NOMO-1 treated with DMSO at 0.1 percent for 48 hours (cell line): ENCODE data around the gene BIK.
"Not testable (repeated sequence)": the region's sequence is repeated elsewhere in the genome, so short reads cannot be mapped to it uniquely, and the experiment has no call there.

Experiments
- DNase-seq: peaks from one replicate; lab custom pipeline; 2025; ENCODE audit not compliant: unreplicated experiment; lab: John Stamatoyannopoulos, UW

BIK gene

DNA sequence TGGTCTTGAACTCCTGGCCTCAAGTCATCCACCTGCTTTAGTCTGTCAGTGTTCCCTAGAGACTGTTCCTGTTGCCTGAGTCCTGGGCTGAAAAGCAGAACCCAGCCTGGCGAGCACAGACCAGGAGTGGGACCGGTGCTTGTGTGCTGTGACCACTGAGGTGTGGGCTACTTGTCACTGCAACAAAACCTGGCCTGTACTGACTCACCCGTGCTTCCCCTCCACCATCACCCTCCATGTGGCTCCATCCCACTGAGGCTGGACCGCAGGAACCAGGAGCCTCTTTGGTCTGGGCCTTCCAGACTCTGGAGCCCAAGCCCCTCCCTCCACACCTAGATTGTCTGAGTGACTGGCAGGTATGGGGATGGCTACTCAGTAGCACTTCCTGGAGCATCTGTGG, 24.0 kb downstream of the BIK start:
- DNase-seq: no peak

DNA sequence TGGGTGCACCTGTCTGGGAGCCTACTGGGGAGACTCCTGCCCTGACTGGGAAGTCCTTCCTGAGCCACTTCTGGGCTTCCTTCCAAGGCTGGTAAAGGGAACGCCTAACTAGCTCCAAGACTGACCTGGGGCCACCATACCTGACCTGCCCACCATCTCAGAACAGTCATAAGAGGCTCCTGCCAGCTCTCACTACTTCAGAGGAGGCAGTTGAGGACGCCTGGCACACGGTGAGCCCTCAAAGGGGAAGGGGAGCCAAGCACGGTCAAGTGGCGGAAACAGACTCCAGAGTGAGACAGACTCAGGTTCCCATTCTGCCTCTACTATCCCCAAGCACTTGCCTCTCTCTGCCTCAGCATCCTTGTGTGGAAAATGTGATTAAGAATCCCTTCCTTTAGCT, 25.0 kb downstream of the BIK start:
- no peak for DNase-seq

DNA sequence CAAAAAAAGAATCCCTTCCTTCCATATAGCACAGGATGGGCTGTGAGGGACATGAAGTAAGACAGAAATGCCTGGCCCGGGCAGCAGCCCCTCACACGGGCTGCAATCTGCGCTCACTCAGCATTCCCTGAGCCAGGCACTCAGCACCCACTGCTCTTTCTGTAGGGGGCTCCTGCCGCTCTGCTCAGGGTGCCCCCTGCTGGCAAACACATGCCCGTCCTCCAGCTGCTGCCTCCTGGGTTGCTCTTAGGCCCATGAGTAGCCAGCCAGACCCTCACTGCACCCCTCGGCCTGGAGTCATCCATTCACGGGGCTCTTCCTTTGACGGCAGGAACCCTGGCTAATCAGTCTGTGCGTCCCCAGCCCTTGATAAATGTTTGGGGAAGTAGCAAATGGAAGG, 25.7 kb downstream of the BIK start:
- DNase-seq: peak; percentile 38

DNA sequence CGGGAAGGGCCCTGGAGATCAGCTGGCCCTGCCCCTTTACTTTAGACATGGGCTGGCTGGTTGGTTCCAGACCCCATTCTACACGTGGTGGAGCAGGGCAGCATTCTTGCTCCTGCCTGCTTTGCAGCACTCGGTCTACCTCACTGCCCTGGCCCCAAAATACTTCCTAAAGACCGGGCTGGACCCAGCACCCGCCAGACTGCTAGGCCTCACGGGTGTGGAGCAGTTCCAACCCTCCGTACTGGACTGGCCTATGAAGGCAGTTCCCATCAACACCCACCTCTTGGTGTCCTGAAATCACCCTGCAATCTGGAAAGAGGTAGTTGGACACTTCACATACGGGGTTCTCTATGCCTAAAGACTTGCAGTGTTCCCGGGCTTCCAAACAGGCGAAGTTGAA, 26.3 kb downstream of the BIK start:
- no peak for DNase-seq

DNA sequence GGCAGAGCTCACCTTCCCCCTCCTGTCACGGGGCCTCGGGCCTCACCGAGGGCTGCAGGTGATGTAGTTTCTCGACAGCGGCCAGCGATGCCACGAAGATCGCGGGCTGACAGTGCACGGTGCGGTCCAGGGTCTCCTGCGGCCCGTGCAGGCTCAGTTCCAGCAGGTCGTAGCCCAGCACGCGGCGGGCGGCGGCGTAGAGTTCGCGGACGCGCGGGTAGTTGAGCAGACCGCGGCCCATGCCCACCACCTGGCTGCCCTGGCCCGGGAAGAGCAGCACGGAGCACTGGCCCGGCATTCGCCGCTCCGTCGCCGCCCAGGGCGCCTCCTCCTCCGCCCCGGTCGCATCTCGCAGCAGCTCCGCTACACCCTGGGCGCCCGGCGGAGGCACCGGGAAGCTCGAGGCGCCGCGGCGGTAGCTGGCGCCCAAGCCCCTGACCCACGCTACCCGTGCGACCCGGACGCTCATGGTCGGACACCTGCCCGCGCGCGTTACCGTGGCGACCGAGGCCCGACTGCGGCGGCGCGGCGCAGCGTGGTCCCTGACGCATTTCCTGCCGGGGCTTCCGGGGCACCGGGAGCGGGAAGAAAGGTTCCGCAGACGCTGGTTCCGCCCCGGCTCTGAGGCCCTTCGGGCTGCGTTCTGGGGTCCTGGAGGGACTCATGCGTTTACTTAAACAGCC, 32.5 kb downstream of the BIK start, which contains the start of gene MCAT:
TSS of gene MCAT (minus strand) at position 519 of the 683 bp plus-strand sequence. CDS start at position 469, 50 bp downstream.
- peak; percentile 74 for DNase-seq

DNA sequence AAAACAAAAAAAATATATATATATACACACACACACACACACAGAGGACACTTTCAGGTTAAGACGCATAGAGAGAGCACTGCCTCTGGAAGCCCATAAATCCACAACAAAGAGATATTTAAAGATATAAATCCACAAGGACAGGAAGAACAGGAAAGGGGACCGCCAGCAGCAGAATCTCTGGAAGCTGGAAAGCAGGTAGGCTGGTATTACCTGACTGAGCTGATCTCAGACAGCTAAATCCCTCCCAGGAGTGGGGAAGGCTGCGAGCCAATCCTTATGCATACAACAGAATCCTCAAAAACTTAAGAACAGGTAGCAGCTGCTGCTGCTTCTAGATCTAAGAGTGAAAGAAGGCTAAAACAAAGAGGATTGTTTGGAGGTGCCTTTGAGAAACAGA, 34.4 kb downstream of the BIK start:
- no peak for DNase-seq

DNA sequence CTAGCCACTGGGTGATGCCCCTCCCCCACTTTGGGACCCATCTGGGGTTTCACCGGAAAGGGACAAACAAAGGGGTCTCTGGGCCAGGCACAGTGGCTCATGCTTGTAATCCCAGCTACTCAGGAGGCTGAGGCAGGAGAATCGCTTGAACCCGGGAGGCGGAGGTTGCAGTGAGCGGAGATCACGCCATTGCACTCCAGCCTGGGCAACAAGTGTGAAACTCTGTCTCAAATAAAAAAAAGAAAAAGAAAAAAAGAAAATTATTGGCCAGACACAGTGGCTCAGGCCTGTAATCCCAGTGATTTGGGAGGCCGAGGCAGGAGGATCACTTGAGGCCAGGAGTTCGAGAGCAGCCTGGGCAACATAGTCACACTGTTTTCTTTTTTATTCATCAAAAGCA, 34.8 kb downstream of the BIK start:
- not testable (repeated sequence) for DNase-seq

DNA sequence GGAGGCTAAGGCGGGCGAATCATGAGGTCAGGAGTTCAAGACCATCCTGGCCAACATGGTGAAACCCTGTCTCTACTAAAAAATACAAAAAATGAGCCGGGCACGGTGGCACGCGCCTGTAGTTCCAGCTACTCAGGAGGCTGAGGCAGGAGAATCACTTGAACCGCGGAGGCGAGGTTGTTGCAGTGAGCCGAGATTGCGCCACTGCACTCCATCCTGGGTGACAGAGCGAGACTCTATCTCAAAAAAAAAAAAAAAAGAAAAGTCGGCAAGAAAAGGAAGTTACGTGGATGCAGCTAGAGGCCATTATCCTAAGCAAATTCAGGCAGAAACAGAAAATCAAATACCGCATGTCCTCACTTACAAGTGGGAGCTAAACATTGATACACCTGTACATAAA, 35.8 kb downstream of the BIK start:
- peak; percentile 27 for DNase-seq

DNA sequence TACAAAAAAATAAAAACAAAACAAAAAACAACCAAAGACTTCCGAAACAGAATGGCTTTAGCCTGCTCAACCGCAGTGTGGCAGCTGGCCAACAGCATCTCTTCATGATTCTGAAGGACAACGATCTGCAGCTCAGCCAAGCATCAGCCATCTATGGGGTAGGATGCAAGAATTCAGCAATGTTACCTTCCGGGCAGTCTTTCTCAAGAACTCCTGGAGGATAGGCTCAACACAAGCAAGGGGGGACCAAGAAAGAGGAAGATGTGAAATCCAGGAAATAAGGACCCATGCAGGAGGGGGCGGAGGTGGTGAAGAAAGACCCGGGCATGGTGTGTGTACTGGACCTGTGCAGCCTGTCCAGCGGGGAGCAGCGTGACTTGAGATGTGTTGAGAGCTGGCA, 37.3 kb downstream of the BIK start:
- DNase-seq: peak; percentile 51

DNA sequence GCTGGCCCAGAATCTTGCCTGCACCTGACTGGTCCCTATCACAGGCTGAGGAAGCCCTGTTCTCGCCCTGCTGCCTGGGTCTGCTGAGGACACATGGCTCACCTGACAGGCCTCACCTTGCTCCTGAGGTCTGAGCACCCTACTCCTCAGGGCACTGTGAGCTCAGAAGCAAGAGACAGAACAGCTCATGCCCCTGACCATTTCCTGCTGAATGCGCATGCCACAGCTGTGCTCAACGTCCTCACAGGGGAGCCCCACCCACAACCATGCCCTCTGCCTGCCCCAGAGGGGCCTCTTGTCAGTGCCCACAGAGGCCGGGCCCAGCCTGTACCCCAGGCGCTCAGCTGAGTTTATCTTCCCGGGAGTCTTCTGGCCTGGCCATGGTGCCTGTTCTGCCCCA, 38.0 kb downstream of the BIK start:
- peak; percentile 33 for DNase-seq

DNA sequence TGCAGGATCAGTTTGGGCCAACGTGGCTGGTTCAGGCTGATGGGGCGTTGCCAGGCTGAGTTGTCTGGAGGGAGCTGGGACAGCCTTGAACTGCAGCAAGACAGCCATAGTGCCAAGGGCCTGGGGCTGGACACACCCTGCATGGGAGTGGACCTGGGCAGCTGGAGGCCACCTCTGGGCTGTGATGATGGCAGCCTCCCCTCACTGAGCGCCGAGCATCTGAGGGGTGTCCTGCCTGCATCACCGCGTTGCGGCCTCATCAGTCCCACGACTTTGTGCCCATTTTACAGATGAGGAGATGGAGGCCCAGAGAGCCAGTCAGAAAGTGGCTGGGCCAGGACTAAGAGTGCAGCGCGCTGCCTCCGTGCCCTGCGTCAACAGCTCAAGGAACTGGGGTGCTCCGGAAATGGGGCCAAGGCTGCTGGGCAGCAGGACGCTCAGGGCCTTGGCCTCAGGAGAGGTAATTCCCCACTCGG, 40.2 kb downstream of the BIK start:
- DNase-seq: no peak

DNA sequence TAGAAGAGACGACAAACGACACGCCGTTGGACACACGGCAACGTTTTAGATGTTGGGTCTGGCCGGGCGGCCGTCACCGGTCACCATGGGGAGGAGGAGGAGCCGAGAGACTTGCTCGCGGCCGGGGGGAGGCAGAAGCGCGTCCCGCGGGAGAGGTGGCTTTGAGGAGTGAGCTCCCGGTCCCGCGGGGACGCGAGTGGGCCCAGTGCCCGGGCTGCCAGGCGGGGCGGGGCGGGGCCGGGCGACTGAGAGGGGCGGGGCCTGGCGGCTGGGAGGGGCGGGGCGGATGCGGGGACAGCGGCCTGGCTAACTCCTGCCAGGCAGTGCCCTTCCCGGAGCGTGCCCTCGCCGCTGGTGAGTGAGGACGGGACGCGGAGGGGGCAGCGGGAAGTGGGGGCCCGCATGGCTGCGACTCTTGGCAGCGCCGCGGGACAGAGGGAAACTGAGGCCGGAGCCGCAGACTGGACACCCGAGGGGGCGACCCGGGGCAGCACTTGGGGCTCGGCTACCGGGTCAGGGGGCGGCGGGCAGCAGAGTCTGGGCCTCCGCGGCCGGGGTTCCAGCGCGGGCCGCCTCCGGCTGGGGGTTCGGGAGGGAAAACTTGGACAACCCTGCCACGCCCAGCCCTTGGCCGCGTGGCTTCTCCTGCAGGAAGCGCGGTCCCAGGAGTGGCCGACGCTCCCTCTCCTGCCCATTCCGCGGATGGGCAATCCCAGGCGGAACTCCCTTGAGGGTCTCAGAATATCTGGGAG, 40.9 kb downstream of the BIK start, which contains the start of gene TSPO:
TSS of gene TSPO (plus strand) at position 309 of the 752 bp plus-strand sequence. CDS start 7,680 bp downstream, outside the sequence.
- peak; percentile 11 for DNase-seq

DNA sequence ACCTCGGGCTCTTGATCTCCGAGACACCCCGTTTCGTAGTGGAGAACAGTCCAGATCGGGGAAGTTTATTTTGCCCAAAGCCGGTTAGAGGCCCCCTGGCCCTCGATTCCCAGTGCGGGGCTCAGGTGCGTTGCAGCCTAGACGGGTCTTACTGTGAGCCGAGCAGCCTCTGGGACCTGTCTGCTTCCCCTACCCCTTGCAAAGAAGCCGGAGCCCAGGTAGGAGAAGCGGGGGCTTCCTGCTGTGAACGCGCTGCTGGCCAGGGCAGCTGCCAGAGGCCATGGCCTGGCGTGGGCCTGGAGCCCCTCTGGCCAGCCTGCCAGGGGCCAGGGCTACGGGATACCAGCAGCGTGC, 41.4 kb downstream of the BIK start:
- no peak for DNase-seq

DNA sequence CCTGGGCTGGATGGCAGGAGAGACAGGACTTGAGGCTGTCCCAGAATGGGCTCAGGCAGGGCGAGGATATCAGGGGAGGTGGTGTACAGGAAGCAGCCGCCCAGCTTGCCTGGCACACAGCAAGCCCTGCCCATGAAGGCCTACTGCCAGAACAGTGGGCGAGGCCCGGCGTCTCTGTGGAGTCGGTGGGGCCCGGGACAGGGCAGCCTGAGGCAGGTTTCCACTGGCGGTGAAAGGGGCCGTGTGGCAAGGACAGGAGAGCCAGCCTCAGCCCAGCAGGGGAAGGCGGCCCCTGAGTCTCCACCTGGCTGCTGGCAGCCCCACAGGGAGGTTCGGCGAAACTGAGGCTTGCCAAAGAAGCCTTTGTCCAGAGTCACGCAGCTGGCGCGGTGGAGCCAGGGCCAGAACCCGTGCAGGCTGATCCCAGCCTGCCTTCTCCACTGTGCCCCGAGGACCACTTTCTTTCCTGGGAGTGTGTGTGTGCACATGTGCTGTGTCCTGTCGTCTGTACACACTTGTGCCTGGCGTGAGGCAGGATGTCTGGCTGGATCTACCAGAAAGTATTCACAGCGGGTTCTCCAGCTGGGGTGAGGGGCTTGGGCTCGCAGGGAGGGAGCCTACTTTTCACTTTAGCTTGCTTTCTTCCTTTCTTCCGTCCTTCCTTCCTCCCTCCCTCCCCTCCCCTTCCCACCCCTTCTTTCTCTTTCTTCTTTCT, 42.0 kb downstream of the BIK start:
- DNase-seq: peak; percentile 26

DNA sequence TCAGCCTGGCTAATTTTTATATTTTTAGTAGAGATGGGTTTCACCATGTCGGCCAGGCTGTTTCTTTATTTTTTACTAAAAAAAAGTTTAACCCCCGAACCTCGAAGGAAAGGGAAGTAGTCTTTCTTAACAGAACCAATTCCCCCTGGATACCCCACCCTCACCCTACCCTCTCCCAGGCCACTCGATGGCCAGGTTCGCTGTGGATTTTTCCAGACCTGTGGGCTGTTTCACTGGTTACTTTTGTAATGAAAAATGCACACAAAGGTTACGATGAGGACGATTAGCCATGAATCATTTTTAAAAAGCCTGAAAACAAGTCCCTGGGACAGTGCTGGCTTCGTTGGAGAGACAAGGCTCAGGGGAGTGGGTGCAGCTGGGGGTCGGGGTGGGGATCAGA, 43.3 kb downstream of the BIK start:
- DNase-seq: no peak

DNA sequence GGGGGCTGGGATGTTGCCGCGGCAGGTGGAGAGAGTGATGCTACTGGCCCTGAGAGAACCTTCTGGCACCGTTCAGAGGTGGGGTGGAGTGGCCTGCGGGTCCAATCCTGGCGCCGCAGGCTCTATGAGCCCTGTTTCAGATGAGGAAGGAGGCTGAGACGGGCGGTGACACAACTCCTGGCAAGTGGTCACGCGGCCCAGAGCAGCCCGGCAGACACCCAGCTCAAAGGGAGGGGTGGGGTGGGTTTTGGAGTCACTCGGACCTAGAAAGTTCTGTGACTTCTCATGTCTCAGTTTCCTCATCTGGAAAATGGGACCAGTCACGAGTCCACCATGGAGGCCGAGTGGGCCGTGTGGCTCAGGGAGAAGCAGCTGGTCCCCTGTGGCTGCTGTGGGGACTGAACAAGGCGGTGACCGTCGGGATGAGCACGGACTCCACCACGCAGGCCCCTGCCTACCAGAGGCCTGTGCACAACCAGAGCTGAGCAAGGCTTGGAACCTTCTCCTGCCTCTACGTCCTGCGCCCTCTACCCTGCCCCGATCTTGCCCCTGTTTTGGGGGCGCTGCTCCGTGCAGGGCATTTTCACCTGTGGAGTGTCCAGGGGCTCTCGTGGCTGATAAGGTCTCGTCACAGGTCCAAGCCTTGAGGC, 44.5 kb downstream of the BIK start:
- peak; percentile 50 for DNase-seq

DNA sequence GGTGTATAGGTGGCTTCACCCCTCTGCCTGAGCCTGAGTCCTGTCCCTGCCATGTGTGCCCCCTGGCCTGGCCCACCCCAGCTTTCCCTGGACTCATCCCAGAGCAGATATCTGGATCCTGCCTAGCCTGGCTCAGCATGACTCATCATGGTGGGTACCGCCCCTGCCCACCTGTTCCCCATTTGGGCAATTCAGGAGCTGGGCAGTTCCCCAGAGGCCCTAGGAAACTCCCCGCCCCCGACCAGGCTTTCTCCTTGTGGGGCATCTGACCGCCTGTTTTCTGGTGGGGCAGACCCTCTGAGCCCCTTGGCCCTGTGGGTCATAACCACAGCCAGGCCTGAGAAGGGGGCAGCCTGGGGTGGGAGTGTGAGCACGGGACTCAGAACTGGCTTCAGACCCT, 45.2 kb downstream of the BIK start:
- no peak for DNase-seq

DNA sequence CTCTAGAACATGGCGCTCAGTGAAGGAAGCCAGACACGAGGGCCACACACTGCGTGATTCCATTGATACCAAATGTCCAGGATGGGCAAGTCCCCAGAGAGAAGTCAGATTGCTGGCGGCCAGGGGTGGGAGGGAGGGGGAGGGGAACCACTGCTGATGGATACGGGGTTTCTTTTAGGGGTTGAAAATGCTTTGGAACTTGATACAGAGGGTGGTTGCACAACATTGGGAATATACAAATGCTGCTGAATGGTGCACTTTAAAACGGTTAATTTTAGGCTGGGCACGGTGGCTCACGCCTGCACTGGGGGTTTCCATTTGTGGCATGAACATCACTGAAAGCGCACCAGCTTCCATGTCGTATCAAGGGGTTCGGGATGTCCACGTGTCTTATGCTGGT, 45.9 kb downstream of the BIK start:
- DNase-seq: no peak

DNA sequence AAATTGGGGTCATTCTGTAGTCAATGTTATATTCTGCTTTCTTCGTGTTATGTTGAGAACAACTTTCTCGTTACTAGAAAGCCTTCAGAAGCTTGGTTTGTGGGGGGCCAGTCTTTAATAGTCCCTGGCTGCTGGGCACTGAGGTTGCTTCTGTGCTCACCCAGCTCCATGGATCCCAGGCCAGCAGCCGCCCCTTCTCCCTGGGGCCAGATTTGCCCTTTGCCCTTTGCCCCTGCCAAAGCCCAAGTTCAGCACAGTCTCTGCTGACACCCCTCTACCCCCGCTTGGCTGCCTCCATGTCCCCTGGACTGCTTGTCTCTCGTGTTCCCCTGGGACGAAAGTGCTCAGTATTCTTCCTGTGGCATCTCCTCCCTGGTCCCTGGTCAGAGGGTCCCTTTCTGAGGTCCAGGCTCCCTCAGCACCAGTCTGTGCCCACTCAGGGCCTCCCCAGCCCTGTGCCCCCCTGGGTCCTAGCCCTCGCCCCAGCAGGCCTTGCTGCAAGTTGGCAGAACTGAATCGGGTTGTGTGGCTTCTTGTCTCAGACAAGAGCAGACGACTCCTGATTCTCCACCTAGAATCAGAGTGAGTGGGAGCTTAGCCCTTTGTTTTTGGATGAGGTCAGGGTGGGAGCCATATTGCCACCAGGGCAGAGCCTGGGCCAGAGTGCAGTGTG, 47.5 kb downstream of the BIK start:
- DNase-seq: no peak

DNA sequence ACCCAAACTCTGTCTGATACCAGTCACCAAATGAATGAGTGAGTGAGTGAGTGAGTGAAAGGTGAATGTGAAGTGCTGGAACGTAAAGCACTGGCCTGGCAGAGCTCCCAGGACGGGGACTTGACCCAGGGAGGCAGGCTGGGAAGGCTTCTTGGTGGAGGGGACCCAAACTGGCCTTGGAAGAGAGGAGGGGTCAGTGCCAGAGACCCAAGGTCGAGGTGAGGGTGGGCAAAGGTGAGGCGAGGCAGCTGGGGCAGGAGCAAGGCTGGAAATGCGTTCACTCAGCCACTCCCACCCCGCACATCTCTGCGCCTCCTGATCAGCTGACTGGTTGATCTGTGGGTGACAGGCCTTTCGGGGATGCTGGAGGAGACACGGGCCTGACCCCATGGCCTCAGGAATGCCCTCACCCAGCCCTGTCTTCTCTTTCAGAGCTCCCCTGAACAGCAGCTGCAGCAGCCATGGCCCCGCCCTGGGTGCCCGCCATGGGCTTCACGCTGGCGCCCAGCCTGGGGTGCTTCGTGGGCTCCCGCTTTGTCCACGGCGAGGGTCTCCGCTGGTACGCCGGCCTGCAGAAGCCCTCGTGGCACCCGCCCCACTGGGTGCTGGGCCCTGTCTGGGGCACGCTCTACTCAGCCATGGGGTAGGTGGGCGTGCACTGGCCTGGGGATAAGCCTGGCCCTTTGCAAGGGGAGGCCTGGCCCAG, 48.4 kb downstream of the BIK start:
- DNase-seq: no peak
